Testis (tissue), 2 donors: Measurements from ENCODE around the gene NFIX.

Source experiments
- CTCF ChIP-seq, 3 experiments: fragments of 450-650 bp in 2 of 3; fragments of 200-600 bp in 1 of 3; sonication (generic) in 1 of 3; IDR thresholded peaks; one replicate each; pipeline ENCODE4 v1.5.1; 2016 to 2019; ENCODE audit warnings: antibody characterized with exemption in 3 of 3, mild to moderate bottlenecking in 2 of 3, moderate library complexity in 1 of 3
- POLR2A ChIP-seq: fragments of 450-650 bp; IDR thresholded peaks from one replicate; pipeline ENCODE4 v1.6.1; 2017; ENCODE audit warnings: antibody characterized with exemption, mild to moderate bottlenecking, moderate library complexity

DNA sequence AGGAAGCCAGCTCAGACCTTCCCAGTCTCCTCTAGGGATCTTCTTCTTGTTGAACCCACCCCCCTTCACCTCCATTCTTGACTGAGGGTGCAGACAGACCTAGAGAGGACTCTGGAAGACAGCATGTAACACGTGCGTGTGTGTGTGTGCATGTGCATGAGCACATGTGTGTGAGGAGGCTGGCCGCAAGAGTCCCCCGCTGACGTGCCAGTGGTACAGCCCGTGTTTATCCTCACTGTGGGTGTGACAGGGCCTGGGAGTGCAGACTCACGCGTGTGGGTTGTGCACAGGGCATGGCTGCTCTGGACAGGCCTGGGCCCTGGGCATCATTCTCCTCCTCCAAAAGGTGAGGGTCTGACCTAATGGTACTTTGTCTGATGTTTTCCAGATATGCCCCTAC is 81.0 kb downstream of the NFIX start:
- TF ChIP-seq CTCF (IDR thresholded peaks at IDR 0.05) (no peak), POLR2A (no peak)
